WTC11 (cell line): Measurements from ENCODE around the gene PPP3CA. TPM values are rescaled to one million over a fixed set of nuclear protein-coding genes. Genes with fewer than 3 reads are reported as not detected.

ENCODE experiments used
- ATAC-seq: fragments of 200-7000 bp; cut with Tn5 transposase; 2 replicates; pipeline ENCODE4 v1.10.0; 2021; ENCODE audit warnings: mild to moderate bottlenecking, moderate library complexity
- CTCF ChIA-PET: fragments of 300-600 bp; sonication (Branson Sonifier 250); formaldehyde crosslinking; loops from one replicate; lab custom pipeline; 2021; ENCODE audit warnings: antibody characterized with exemption; lab: Charles Lee
- POLR2A ChIA-PET: fragments of 350-600 bp; sonication (Branson Sonifier 250); formaldehyde crosslinking; loops from one replicate; lab custom pipeline; 2021; ENCODE audit warnings: antibody characterized with exemption; lab: Charles Lee
- DNase-seq: peaks from one replicate; pipeline ENCODE4 v3.0.0; 2021; ENCODE audit warnings: low spot score
- H3K27ac Mint-ChIP-seq: 2 replicates; pipeline ENCODE4 v1.8.0; 2021; ENCODE audit warnings: mixed read lengths
- H3K27me3 Mint-ChIP-seq: 2 replicates; pipeline ENCODE4 v1.8.0; 2021; ENCODE audit warnings: low read depth, mild to moderate bottlenecking, moderate library complexity, mixed read lengths
- H3K36me3 Mint-ChIP-seq: 2 replicates; pipeline ENCODE4 v1.8.0; 2021; ENCODE audit warnings: mixed read lengths
- H3K4me1 Mint-ChIP-seq: 2 replicates; pipeline ENCODE4 v1.8.0; 2022; ENCODE audit warnings: mixed read lengths
- H3K4me3 Mint-ChIP-seq: 2 replicates; pipeline ENCODE4 v1.8.0; 2021; ENCODE audit warnings: mild to moderate bottlenecking, moderate library complexity, mixed read lengths
- H3K9me3 Mint-ChIP-seq: 2 replicates; pipeline ENCODE4 v1.8.0; 2021; ENCODE audit warnings: mixed read lengths
- CREM ChIP-seq: sonication (generic); formaldehyde crosslinking; IDR thresholded peaks from 2 replicates; pipeline ENCODE4 v1.8.1; 2022; ENCODE audit warnings: mild to moderate bottlenecking, missing genetic modification reagents, moderate library complexity
- GRHL2 ChIP-seq: fragments of 250-450 bp; sonication (Bioruptor Pico); IDR thresholded peaks from 2 replicates; pipeline ENCODE4 v1.8.0; 2022; ENCODE audit warnings: mild to moderate bottlenecking, moderate library complexity; ENCODE audit not compliant: insufficient replicate concordance, severe bottlenecking
- GTF2I ChIP-seq: fragments of 250-450 bp; sonication (Bioruptor Pico); conservative IDR thresholded peaks from 2 replicates; pipeline ENCODE4 v1.4.0; 2021; ENCODE audit warnings: mild to moderate bottlenecking
- IRF2 ChIP-seq: sonication (generic); formaldehyde crosslinking; IDR thresholded peaks from 2 replicates; pipeline ENCODE4 v1.8.0; 2022; ENCODE audit warnings: low read depth, missing genetic modification reagents, borderline replicate concordance
- MYBL2 ChIP-seq: sonication (generic); formaldehyde crosslinking; IDR thresholded peaks from 2 replicates; pipeline ENCODE4 v1.8.1; 2023; ENCODE audit warnings: mild to moderate bottlenecking, moderate library complexity, missing genetic modification reagents
- NFATC4 ChIP-seq: fragments of 250-450 bp; sonication (Bioruptor Pico); IDR thresholded peaks from 2 replicates; pipeline ENCODE4 v1.9.0; 2021; ENCODE audit warnings: mild to moderate bottlenecking
- NFYB ChIP-seq: sonication (generic); formaldehyde crosslinking; conservative IDR thresholded peaks from 2 replicates; pipeline ENCODE4 v1.8.0; 2022; ENCODE audit warnings: low read depth, missing genetic modification reagents
- RORB ChIP-seq: fragments of 250-450 bp; sonication (Bioruptor Pico); IDR thresholded peaks from 2 replicates; pipeline ENCODE4 v1.9.0; 2021; ENCODE audit warnings: mild to moderate bottlenecking
- SMAD3 ChIP-seq: sonication (generic); formaldehyde crosslinking; IDR thresholded peaks from 2 replicates; pipeline ENCODE4 v1.8.0; 2022; ENCODE audit warnings: missing genetic modification reagents, mild to moderate bottlenecking, borderline replicate concordance
- ZBTB21 ChIP-seq: sonication (generic); formaldehyde crosslinking; IDR thresholded peaks from 2 replicates; pipeline ENCODE4 v1.8.1; 2023; ENCODE audit warnings: mild to moderate bottlenecking, missing genetic modification reagents, borderline replicate concordance
- ZNF423 ChIP-seq: fragments of 250-450 bp; sonication (Bioruptor Pico); IDR thresholded peaks from 2 replicates; pipeline ENCODE4 v2.1.2; 2022; ENCODE audit warnings: mild to moderate bottlenecking, moderate library complexity
- total RNA-seq: library from RNA; stranded (reverse); gene quantifications from 3 replicates; pipeline ENCODE4 v1.2.3, GENCODE V29; 2021
- TF ChIP-seq, protein P1 (sequence below): fragments of 200-600 bp; IDR thresholded peaks from 2 replicates; pipeline ENCODE4 v1.8.0; 2022; ENCODE audit warnings: antibody characterized with exemption
- TF ChIP-seq, protein P2 (sequence below): sonication (generic); formaldehyde crosslinking; IDR thresholded peaks from 2 replicates; pipeline ENCODE4 v1.8.1; 2022; ENCODE audit warnings: low read depth, mild to moderate bottlenecking, moderate library complexity, missing genetic modification reagents, borderline replicate concordance
- TF ChIP-seq, protein P3 (sequence below): sonication (generic); formaldehyde crosslinking; IDR thresholded peaks from 2 replicates; pipeline ENCODE4 v1.8.0; 2022; ENCODE audit warnings: mild to moderate bottlenecking, missing genetic modification reagents
- TF ChIP-seq, protein P4 (sequence below): fragments of 250-450 bp; sonication (Bioruptor Pico); IDR thresholded peaks from 2 replicates; pipeline ENCODE4 v1.9.0; 2021; ENCODE audit warnings: mild to moderate bottlenecking
- TF ChIP-seq, protein P5 (sequence below): sonication (generic); formaldehyde crosslinking; IDR thresholded peaks from 2 replicates; pipeline ENCODE4 v1.8.0; 2023; ENCODE audit warnings: mild to moderate bottlenecking, missing genetic modification reagents

The PPP3CA gene
- total RNA-seq, 1 experiment from 2014 or later, result 41.6 TPM

DNA sequence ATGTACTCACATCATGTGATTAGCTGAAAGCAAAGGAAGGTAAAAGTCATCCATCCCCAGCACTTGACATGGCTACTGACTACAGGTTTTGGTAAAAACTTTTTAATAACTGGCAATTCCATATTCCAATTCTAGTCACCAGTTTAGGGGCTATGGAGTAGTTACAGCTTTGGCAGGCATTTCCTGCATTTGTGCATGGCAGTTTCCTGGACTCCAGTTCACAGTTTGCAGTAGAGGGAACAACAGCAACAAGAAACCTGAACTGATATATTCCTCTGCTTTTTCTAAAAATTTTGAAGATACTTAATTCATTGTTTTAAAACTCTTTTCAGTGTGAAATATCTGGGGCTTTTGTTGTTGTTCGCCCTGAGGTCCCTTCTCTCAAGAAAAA lies 184.3 kb downstream of the PPP3CA start:
- no peak overlapping the region for H3K4me3 Mint-ChIP-seq
- H3K36me3 Mint-ChIP-seq, result no peaks in the 10 kb centered on the region
- ChIA-PET CTCF (no interaction called here), POLR2A (no interaction called here)
- TF ChIP-seq NFYB (CRISPR knock-in tag) (no peak), NFATC4 (CRISPR knock-in tag) (no peak), GRHL2 (CRISPR knock-in tag) (no peak), MYBL2 (CRISPR knock-in tag) (no peak), IRF2 (CRISPR knock-in tag) (no peak), RORB (no peak), CREM (no peak), SMAD3 (CRISPR knock-in tag) (no peak), ZNF423 (CRISPR knock-in tag) (no peak), GTF2I (CRISPR knock-in tag) (no peak)
- TF ChIP-seq, protein P1, sequence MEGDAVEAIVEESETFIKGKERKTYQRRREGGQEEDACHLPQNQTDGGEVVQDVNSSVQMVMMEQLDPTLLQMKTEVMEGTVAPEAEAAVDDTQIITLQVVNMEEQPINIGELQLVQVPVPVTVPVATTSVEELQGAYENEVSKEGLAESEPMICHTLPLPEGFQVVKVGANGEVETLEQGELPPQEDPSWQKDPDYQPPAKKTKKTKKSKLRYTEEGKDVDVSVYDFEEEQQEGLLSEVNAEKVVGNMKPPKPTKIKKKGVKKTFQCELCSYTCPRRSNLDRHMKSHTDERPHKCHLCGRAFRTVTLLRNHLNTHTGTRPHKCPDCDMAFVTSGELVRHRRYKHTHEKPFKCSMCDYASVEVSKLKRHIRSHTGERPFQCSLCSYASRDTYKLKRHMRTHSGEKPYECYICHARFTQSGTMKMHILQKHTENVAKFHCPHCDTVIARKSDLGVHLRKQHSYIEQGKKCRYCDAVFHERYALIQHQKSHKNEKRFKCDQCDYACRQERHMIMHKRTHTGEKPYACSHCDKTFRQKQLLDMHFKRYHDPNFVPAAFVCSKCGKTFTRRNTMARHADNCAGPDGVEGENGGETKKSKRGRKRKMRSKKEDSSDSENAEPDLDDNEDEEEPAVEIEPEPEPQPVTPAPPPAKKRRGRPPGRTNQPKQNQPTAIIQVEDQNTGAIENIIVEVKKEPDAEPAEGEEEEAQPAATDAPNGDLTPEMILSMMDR, result no peak
- TF ChIP-seq, protein P2, sequence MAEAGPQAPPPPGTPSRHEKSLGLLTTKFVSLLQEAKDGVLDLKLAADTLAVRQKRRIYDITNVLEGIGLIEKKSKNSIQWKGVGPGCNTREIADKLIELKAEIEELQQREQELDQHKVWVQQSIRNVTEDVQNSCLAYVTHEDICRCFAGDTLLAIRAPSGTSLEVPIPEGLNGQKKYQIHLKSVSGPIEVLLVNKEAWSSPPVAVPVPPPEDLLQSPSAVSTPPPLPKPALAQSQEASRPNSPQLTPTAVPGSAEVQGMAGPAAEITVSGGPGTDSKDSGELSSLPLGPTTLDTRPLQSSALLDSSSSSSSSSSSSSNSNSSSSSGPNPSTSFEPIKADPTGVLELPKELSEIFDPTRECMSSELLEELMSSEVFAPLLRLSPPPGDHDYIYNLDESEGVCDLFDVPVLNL (CRISPR knock-in tag), result no peak
- TF ChIP-seq, protein P3, sequence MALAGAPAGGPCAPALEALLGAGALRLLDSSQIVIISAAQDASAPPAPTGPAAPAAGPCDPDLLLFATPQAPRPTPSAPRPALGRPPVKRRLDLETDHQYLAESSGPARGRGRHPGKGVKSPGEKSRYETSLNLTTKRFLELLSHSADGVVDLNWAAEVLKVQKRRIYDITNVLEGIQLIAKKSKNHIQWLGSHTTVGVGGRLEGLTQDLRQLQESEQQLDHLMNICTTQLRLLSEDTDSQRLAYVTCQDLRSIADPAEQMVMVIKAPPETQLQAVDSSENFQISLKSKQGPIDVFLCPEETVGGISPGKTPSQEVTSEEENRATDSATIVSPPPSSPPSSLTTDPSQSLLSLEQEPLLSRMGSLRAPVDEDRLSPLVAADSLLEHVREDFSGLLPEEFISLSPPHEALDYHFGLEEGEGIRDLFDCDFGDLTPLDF, result no peak
- peaks cover 19% of the 10 kb centered on the region for H3K4me1 Mint-ChIP-seq
- H3K27ac Mint-ChIP-seq, result no peak overlapping the region
- no peaks in the 10 kb centered on the region for H3K9me3 Mint-ChIP-seq
- DNase-seq (no peak), ATAC-seq (no peak)
- H3K27me3 Mint-ChIP-seq, result no peaks in the 10 kb centered on the region

DNA sequence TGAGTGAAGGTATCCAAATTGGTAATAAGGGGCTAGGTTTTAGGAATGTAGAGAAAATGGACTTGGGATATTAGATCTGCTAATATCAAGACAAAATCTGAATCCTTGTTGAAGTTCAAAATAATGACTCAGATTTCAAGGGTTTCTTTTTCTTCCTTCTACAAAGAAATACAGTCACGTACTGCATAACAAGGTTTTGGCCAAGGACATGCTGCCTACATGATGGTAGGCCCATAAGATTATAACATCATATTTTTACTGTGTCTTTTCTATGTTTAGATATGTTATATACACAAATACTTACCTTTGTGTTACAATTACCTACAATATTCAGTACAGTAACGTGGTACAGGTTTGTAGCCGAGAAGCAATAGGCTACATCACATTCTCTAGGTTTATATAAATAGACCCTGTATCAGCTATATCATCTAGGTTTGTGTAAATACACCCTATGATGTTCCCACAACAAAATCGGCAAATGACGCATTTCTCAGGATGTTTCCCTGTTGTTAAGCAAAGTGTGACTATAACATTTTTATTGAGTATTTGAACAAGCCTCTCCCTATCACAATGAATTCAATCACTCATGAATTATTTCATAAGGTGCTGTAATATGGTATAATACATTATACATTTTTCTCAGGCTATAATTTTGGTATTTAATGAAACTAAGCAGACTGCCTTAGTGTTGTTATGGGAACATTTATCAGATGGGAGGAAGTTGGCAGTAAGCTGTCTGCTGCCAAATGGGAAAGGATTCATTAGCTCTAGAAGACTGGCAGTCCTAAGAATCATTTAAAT lies 186.3 kb downstream of the PPP3CA start:
- Mint-ChIP-seq H3K27me3 (no peaks in the 10 kb centered on the region), H3K36me3 (no peaks in the 10 kb centered on the region), H3K4me3 (no peak overlapping the region), H3K27ac (no peak overlapping the region), H3K9me3 (no peaks in the 10 kb centered on the region), H3K4me1 (peaks cover 32% of the 10 kb centered on the region)
- TF ChIP-seq ZBTB21 (no peak), NFYB (CRISPR knock-in tag) (no peak), IRF2 (CRISPR knock-in tag) (no peak)
- TF ChIP-seq, protein P4, sequence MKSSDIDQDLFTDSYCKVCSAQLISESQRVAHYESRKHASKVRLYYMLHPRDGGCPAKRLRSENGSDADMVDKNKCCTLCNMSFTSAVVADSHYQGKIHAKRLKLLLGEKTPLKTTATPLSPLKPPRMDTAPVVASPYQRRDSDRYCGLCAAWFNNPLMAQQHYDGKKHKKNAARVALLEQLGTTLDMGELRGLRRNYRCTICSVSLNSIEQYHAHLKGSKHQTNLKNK, result no peak
- TF ChIP-seq, protein P5, sequence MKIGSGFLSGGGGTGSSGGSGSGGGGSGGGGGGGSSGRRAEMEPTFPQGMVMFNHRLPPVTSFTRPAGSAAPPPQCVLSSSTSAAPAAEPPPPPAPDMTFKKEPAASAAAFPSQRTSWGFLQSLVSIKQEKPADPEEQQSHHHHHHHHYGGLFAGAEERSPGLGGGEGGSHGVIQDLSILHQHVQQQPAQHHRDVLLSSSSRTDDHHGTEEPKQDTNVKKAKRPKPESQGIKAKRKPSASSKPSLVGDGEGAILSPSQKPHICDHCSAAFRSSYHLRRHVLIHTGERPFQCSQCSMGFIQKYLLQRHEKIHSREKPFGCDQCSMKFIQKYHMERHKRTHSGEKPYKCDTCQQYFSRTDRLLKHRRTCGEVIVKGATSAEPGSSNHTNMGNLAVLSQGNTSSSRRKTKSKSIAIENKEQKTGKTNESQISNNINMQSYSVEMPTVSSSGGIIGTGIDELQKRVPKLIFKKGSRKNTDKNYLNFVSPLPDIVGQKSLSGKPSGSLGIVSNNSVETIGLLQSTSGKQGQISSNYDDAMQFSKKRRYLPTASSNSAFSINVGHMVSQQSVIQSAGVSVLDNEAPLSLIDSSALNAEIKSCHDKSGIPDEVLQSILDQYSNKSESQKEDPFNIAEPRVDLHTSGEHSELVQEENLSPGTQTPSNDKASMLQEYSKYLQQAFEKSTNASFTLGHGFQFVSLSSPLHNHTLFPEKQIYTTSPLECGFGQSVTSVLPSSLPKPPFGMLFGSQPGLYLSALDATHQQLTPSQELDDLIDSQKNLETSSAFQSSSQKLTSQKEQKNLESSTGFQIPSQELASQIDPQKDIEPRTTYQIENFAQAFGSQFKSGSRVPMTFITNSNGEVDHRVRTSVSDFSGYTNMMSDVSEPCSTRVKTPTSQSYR (CRISPR knock-in tag), result no peak
- ChIA-PET CTCF (no interaction called here), POLR2A (no interaction called here)
- DNase-seq (no peak), ATAC-seq (no peak)
